ENCODE data around the gene ADGRG3. TPM values are rescaled to one million over a fixed set of nuclear protein-coding genes. Genes with fewer than 3 reads are reported as not detected.

Gene ADGRG3
- total and polyA plus RNA-seq, 2 experiments from 2014 or later = not detected

DNA sequence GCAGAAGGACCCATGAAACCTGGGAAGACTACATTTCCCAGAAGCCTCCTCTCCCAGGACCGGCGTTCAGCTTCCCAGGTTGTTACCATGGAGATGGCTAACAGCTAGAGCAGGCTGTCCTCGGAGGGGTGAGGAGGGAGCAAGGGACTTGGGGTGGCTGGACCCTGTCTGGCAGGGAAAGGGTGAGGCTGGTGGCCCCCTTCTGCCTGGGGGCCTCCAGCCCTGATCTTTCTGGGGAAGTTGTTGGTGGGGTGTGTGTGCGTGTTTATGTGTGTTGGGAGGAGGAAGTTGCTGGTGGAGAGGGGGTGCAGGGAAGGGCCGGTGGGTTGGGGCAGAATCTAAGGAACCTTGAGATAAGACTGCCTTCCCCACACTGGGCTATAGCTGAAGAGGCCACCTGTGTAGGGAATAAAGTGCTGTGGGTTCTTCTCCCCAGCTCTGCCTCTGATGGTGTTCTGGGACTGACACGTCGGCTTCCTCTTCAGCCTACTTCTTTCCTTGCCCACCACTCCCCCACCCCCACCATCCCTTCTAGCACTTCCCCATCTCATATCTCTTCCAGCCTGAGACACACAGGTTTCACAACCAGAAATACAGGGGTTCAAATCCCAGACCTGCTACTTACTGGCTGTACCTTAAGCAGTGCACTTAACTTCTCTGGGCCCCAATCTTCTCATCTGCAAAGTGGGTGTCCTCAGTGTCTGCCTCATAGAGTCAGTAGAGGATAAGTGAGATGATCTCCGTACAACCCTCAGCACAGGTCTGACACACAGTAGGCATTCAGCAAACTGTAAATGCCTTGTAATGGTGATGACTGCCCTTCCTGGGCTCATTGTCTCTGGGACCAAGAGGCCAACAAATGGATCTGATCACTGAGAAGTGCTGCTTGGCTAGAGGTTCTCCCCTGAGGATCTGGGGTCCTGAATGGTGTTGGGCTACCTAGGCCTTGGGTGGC is 26.9 kb downstream of the ADGRG3 start, which contains the start of gene DRC7:
Gene DRC7 (plus strand): TSS at position 82 of the 955 bp plus-strand sequence. CDS start 3,144 bp downstream, outside the sequence.
- ATAC-seq (peak; percentile 98), DNase-seq (ENCODE audit: low spot score) (peak; percentile 93)
- H2AFZ ChIP-seq = peak within 1 kb of the TSS; percentile 94; the same call in 1 of the 2 replicates
- no peaks in the 10 kb centered on the region for H3K4me1 ChIP-seq (ENCODE audit: insufficient read depth)
- peaks cover 4% of the 10 kb centered on the region for H3K4me1 Mint-ChIP-seq
- no peak within 1 kb of the TSS for H3K27ac ChIP-seq (ENCODE audit: low read depth)
- H3K4me3 ChIP-seq = peak within 1 kb of the TSS; percentile 49
- no peaks in the 10 kb centered on the region; the same call in 2 of the 3 replicates for H3K9me3 Mint-ChIP-seq
- peaks cover 2% of the 10 kb centered on the region for H3K27me3 Mint-ChIP-seq (ENCODE audit: insufficient read depth, low read depth, poor library complexity)
- no peak within 1 kb of the TSS; the same call in 1 of the 2 replicates for H3K27ac Mint-ChIP-seq
- TF ChIP-seq, protein P1, sequence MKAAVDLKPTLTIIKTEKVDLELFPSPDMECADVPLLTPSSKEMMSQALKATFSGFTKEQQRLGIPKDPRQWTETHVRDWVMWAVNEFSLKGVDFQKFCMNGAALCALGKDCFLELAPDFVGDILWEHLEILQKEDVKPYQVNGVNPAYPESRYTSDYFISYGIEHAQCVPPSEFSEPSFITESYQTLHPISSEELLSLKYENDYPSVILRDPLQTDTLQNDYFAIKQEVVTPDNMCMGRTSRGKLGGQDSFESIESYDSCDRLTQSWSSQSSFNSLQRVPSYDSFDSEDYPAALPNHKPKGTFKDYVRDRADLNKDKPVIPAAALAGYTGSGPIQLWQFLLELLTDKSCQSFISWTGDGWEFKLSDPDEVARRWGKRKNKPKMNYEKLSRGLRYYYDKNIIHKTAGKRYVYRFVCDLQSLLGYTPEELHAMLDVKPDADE (IDR thresholded peaks at IDR 0.05) = peak; percentile 77
- TF ChIP-seq CREB1 (CRISPR knock-in tag; IDR thresholded peaks at IDR 0.05; ENCODE audit: low read depth) = no peak
- TF ChIP-seq, protein P2, sequence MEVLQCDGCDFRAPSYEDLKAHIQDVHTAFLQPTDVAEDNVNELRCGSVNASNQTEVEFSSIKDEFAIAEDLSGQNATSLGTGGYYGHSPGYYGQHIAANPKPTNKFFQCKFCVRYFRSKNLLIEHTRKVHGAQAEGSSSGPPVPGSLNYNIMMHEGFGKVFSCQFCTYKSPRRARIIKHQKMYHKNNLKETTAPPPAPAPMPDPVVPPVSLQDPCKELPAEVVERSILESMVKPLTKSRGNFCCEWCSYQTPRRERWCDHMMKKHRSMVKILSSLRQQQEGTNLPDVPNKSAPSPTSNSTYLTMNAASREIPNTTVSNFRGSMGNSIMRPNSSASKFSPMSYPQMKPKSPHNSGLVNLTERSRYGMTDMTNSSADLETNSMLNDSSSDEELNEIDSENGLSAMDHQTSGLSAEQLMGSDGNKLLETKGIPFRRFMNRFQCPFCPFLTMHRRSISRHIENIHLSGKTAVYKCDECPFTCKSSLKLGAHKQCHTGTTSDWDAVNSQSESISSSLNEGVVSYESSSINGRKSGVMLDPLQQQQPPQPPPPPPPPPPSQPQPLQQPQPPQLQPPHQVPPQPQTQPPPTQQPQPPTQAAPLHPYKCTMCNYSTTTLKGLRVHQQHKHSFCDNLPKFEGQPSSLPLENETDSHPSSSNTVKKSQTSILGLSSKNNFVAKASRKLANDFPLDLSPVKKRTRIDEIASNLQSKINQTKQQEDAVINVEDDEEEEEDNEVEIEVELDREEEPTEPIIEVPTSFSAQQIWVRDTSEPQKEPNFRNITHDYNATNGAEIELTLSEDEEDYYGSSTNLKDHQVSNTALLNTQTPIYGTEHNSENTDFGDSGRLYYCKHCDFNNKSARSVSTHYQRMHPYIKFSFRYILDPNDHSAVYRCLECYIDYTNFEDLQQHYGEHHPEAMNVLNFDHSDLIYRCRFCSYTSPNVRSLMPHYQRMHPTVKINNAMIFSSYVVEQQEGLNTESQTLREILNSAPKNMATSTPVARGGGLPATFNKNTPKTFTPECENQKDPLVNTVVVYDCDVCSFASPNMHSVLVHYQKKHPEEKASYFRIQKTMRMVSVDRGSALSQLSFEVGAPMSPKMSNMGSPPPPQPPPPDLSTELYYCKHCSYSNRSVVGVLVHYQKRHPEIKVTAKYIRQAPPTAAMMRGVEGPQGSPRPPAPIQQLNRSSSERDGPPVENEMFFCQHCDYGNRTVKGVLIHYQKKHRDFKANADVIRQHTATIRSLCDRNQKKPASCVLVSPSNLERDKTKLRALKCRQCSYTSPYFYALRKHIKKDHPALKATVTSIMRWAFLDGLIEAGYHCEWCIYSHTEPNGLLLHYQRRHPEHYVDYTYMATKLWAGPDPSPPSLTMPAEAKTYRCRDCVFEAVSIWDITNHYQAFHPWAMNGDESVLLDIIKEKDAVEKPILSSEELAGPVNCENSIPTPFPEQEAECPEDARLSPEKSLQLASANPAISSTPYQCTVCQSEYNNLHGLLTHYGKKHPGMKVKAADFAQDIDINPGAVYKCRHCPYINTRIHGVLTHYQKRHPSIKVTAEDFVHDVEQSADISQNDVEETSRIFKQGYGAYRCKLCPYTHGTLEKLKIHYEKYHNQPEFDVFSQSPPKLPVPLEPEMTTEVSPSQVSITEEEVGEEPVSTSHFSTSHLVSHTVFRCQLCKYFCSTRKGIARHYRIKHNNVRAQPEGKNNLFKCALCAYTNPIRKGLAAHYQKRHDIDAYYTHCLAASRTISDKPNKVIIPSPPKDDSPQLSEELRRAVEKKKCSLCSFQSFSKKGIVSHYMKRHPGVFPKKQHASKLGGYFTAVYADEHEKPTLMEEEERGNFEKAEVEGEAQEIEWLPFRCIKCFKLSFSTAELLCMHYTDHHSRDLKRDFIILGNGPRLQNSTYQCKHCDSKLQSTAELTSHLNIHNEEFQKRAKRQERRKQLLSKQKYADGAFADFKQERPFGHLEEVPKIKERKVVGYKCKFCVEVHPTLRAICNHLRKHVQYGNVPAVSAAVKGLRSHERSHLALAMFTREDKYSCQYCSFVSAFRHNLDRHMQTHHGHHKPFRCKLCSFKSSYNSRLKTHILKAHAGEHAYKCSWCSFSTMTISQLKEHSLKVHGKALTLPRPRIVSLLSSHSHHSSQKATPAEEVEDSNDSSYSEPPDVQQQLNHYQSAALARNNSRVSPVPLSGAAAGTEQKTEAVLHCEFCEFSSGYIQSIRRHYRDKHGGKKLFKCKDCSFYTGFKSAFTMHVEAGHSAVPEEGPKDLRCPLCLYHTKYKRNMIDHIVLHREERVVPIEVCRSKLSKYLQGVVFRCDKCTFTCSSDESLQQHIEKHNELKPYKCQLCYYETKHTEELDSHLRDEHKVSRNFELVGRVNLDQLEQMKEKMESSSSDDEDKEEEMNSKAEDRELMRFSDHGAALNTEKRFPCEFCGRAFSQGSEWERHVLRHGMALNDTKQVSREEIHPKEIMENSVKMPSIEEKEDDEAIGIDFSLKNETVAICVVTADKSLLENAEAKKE (CRISPR knock-in tag; IDR thresholded peaks at IDR 0.05) = no peak
- peak within 1 kb of the TSS; percentile 70; the same call in 1 of the 2 replicates for H3K4me2 ChIP-seq
- no peaks in the 10 kb centered on the region for H3K79me2 ChIP-seq (replicated peaks; ENCODE audit: insufficient read depth)
- H3K36me3 ChIP-seq (ENCODE audit: insufficient read depth) = no peaks in the 10 kb centered on the region
- H4K20me1 ChIP-seq (replicated peaks; ENCODE audit: insufficient read depth) = no peaks in the 10 kb centered on the region
- H3K27me3 ChIP-seq (ENCODE audit: insufficient read depth) = no peaks in the 10 kb centered on the region
- no peaks in the 10 kb centered on the region for H3K9me2 ChIP-seq (ENCODE audit: insufficient read depth)
- peak within 1 kb of the TSS; percentile 59; the same call in 2 of the 3 replicates for H3K4me3 Mint-ChIP-seq
- no peaks in the 10 kb centered on the region for H3F3A ChIP-seq (replicated peaks; ENCODE audit: low read depth)
- H3K36me3 Mint-ChIP-seq (ENCODE audit: low read depth) = no peaks in the 10 kb centered on the region

Measured in GM23338 (cell line).